ENCODE data around the gene SLC27A3.
"Not testable (repeated sequence)": the region's sequence is repeated elsewhere in the genome, so short reads cannot be mapped to it uniquely, and the experiment has no call there.

The SLC27A3 gene

DNA sequence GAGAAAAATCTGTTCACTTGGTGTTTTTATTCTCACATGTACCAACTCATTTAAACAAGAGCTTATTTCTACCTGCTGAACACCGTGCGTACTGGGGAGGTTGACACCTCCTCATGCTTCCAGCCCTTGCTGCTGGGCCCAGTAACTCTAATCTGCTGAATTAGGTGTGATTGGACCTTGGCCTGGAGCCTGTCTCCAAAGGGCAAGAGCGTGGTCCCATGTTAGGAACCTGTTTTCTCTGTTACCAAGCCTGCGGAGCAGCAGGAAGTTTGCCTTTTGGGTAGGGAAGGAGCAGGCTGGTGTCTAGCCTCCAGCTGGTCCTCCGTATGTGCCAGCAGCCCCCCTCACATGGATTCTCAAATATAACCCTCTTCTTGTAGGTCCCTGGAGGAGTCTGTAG, 10.9 kb upstream of the SLC27A3 start:
- DNase-seq, result no peak

DNA sequence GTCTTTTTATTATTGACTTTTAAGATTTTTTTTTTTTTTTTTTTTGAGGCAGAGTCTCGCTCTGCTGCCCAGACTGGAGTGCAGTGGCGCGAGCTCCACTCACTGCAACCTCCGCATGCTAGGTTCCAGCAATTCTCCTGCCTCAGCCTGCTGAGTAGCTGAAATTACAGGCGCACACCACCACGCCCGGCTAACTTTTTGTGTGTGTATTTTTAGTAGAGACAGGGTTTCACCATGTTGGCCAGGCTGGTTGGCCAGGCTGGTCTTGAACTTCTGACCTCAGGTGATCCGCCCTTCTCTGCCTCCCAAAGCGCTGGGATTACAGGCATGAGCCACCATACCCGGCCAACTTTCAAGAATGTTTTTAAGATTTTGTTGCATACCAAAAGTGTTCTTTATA, 8.5 kb upstream of the SLC27A3 start:
- not testable (repeated sequence) for DNase-seq

DNA sequence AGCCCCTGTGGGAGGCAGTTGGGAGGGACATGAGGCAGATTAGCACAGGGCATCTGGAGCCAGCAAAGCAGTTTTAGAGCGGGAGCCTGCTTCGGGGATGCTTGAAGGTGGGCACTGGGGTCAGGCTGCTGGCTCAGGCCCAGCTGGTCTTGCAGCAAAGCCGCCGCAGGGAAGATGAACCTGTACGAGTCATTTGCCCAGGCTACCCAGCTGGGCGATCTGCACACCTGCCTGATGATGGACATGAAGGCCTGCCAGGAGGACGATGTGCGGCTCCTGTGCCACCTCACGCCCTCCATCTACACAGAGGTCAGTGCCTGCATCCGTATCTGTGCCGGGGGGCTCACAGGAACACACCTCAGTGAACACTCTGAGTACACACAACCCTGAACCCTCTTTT, 7.7 kb upstream of the SLC27A3 start:
- no peak for DNase-seq

DNA sequence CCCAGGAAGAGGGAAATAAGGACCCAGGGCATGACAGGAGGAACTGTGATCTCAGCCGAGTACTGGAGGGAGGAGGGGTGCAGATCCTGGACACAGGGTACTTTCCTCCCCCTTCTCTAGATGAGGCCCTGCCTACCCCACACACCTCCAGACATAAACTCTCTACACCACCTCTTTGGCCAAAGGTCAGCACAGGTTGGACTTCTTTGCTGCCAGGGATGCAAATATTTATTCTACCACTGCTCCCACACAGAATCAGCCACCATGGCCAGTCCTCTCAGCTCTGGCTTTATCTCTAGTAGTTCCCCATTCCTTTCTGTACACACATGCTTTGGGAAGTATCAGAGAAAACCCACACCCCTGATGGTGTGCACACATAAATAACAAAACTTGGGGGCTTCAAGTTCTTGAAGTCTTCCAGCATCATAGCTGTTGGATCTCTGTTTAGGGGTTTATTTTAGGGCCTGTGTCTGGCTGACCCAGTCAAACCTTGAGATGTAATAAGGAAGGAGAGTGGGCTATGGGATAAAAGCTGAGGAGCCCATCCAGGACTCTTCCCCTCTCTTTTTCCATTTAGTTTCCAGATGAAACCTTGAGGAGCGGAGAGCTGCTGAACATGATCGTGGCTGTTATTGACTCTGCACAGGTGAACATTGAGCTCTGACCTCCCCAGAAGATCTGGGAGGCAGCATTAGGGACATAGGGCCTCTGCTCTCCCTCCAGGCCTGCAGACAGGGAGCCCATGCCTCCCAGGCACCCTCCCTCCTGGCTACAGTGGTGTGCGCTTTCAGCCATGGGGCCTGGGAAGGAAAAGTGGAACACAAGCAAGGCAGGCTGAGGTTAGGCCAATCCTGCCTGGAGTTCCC, 6.7 kb upstream of the SLC27A3 start:
- no peak for DNase-seq

DNA sequence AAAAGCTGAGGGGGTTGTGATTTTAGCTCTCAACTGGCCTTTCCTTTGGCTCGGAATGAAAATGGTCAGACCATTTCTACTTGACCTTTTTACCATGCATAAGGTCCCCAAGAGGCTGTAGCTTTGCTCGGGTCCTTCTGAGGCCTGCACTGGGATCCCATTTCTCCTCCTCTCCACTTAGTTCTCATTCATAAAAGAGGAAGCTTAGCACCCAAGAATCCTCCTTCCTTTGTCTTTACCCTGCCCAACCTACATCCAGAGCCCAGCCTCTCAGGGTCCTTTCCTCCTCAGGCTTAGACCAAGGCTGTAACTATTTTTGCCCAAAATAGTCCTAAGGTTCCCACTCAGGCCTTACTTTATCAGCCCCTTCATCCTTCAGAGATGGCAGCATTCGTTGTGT, 6.0 kb upstream of the SLC27A3 start:
- DNase-seq, result no peak

DNA sequence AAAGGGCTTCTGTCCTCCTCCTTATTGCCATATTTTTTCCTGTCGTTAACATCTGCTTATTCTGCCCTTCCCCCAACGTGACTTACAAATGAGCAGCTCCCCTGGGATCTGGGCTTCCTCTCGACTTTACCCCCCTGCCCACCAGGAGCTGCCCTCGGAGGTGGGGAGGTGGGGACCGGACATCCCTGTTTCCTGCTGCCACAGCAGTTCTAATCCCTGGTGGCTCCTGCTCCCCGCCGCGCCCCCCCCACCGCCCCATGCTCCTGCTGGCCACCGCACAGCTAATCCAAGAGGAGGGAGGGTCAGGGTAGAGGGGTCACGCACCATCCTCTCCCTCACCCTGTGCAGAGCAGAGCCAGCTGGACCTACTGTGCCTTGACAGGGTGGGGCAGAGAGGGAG, 4.4 kb upstream of the SLC27A3 start:
- DNase-seq, result no peak

DNA sequence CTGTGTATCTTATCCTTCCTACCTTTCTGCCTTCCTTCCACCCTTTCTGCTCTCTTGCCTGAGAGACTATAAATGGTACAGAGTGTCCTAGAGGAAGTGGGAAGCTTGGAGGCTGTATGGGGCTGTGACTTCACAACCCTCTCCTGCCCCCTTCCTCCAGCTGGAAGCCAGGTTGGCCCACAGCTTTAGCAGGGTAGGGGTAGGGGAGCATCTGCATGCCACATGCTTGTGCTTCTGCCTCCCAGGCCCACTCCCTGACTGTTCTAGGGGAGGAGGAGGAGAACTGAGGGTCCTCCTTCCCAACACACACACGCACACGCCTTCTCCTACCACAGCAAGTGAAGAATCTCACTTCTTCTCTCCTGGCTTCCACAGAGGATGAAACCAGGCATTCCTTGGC, 3.9 kb upstream of the SLC27A3 start:
- DNase-seq, result no peak

DNA sequence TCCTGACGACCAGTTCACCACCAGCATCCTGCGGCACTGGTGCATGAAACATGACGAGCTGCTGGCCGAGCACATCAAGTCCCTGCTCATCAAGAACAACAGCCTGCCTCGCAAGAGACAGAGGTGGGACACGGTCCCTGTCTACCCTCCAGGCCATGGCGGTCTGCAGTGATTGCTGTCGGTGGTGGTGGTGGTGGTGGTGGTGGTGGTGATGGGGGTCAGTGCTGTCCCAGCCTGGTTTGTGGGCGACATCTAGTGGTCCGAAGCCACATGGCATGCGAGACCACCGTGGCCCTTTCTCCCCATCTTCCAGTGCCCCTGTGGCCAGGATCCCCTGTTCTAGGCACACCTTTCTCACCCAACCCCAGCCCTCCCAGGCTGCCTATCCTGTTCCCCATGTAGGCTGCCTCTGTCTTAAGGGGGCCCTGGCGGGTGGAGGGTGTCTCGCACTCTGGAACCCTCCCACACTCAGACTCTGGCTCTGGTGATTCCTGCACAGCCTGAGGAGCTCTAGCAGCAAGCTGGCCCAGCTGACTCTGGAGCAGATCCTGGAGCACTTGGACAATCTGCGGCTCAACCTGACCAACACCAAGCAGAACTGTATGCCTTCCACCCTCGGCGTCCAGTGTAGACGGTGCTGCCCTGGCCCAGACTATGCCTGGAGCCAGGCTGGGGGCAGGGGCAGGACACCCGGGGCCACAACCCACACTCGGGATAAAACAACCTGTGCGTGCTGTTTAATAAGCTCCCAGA, 3.2 kb upstream of the SLC27A3 start:
- DNase-seq, result peak; percentile 61

DNA sequence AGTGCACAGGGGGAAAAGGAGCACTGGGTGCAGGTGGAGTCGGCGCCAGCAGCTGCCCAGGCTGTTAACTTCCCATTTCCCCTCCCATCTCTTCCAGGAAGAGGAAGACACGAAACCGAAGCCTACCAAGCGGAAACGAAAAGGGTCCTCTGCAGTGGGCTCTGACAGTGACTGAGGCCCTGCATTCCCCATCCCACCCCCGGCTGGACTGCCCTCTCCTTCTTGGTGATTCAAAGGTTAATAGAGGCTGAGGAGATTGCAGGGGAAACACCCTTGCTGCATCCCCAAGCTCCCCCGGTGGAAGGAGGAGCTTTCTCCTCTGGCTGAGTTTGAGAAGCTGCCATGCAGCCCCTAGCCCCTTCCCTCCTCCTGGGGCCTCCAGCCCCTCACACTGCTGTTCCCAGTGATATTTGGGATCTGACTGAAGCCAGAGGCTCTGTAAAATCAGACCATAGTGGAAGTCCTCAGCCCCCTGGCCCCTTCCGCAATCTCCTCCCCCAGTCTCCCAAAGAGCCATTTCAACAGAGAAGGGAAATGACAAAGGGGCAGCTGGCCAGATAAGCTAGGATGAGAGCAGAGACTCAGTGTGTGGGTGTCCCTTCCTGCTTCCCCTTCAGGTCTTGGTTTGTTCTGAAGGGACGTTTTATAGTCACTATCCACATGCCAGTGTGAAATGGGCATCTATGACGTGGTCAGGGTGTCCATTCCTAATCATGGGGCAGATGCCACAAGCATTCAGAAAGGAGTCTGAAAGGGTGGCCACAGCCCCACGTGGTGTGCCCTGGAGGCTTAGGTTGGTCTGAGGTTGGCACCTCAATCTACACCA, 1.9 kb upstream of the SLC27A3 start:
- DNase-seq, result no peak

DNA sequence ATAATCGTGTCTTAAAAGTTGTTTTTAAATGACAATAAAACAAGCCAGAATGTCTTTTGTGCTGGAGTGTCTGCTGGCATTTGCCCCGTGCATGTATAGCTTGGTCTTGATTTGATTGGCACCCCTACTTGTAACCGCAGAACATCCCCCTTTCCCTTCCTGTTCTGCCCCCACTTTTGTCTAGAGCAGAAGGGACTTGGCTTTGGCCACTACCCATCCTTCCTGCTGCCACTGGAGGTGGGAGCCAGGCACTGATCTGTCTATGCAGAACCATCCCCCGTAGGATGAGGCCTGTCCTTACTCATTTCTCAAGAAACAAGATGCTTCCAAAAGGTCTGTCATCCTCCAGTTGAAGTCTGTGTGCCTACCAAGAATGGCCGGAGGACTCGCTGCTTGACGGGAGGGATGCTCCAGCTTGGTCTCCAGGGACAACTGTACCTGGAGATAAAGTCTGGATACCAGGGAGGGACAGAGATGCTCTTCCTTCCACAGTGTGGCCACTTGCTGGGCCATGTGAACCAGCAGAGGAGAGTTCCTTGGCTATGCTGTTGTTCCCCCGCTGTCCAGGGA, 1.1 kb upstream of the SLC27A3 start:
- no peak for DNase-seq

DNA sequence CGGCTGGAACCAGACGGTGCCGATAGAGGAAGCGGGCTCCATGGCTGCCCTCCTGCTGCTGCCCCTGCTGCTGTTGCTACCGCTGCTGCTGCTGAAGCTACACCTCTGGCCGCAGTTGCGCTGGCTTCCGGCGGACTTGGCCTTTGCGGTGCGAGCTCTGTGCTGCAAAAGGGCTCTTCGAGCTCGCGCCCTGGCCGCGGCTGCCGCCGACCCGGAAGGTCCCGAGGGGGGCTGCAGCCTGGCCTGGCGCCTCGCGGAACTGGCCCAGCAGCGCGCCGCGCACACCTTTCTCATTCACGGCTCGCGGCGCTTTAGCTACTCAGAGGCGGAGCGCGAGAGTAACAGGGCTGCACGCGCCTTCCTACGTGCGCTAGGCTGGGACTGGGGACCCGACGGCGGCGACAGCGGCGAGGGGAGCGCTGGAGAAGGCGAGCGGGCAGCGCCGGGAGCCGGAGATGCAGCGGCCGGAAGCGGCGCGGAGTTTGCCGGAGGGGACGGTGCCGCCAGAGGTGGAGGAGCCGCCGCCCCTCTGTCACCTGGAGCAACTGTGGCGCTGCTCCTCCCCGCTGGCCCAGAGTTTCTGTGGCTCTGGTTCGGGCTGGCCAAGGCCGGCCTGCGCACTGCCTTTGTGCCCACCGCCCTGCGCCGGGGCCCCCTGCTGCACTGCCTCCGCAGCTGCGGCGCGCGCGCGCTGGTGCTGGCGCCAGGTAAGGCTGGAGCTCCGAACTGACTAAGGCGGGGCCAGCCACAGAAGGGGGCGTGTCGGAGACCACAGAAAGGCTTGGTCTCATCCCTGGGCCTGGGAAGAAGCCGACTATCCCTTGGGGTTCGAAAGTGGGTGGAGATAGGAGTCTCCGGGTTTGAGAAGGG, 486 bp downstream of the SLC27A3 start:
- no peak for DNase-seq

DNA sequence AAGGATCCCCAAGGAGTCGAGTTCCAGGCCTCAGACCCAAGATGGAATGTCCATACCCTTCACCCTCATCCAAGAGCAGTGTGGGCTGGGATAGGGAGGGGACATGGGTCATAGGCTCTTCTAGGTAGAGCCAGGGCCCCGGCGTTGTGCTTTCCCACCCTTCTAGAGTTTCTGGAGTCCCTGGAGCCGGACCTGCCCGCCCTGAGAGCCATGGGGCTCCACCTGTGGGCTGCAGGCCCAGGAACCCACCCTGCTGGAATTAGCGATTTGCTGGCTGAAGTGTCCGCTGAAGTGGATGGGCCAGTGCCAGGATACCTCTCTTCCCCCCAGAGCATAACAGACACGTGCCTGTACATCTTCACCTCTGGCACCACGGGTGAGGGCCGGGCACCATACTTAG, 1.1 kb downstream of the SLC27A3 start:
- DNase-seq, result no peak

DNA sequence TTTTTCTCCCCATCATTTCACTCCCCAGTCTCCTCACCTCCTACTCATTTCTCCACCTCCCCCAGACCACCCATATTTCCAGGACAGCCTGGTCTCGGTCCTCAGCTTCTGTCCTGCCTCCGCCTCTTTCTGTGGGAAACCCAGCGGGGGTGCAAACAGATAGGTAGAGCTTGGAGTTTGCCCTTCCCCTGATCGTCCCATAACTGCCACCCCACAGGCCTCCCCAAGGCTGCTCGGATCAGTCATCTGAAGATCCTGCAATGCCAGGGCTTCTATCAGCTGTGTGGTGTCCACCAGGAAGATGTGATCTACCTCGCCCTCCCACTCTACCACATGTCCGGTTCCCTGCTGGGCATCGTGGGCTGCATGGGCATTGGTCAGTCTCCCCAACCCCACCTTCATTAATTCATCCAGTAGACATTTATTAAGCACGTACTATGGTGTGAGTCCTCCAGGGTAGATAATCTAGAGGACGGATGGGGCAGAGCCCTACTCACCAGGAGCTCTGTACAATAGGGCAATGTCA, 1.7 kb downstream of the SLC27A3 start:
- DNase-seq, result no peak

DNA sequence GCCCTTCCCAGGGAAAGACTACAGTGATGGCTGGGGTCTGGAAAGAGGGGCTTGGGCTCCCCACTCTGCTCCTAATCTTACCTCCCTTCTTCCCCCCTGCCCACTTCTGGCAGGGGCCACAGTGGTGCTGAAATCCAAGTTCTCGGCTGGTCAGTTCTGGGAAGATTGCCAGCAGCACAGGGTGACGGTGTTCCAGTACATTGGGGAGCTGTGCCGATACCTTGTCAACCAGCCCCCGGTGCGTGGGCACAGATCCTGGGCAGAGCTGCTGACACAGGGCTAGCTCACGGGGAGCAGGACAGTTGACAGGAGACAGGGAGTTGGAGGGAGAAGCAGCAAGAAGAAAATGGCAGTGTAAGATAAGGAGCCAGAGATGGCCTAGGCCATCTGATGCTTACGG, 2.4 kb downstream of the SLC27A3 start:
- DNase-seq, result no peak

DNA sequence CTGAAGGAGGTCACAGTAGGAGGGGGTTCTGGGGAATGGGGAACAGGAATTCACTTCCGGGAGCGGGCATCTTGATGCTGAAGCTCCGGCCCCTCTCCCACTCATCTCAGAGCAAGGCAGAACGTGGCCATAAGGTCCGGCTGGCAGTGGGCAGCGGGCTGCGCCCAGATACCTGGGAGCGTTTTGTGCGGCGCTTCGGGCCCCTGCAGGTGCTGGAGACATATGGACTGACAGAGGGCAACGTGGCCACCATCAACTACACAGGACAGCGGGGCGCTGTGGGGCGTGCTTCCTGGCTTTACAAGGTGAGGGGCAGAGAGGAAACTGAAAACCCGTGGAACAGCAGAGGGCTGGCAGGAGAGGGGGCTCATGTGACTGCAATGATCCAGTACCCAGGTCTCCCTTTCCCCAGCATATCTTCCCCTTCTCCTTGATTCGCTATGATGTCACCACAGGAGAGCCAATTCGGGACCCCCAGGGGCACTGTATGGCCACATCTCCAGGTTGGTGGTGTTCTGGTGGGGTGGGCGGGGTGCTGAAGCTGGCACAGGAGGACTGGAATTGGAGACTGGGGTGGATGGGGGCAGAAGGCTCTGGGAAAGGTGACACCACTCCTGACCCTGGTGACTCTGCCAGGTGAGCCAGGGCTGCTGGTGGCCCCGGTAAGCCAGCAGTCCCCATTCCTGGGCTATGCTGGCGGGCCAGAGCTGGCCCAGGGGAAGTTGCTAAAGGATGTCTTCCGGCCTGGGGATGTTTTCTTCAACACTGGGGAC, 3.0 kb downstream of the SLC27A3 start:
- no peak for DNase-seq

DNA sequence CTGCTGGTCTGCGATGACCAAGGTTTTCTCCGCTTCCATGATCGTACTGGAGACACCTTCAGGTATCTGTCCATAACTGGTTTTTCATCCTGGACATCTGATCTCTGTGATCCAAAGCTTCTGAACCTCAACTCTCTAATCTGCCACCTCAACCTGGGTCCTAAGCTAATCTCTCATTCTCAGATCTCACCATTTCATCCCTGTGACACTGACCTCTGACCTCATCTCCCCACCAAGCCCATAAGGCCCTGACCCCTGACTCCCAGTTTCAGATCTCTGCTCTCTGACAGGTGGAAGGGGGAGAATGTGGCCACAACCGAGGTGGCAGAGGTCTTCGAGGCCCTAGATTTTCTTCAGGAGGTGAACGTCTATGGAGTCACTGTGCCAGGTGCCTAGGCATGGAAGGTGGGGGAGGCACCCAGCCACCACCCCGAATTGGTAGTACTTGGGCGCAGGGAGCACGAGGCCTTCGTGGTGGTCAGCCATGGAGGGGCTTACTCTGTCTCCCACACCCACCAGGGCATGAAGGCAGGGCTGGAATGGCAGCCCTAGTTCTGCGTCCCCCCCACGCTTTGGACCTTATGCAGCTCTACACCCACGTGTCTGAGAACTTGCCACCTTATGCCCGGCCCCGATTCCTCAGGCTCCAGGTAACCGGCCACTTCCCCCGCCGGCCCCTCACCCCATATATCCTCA, 3.8 kb downstream of the SLC27A3 start:
- no peak for DNase-seq

DNA sequence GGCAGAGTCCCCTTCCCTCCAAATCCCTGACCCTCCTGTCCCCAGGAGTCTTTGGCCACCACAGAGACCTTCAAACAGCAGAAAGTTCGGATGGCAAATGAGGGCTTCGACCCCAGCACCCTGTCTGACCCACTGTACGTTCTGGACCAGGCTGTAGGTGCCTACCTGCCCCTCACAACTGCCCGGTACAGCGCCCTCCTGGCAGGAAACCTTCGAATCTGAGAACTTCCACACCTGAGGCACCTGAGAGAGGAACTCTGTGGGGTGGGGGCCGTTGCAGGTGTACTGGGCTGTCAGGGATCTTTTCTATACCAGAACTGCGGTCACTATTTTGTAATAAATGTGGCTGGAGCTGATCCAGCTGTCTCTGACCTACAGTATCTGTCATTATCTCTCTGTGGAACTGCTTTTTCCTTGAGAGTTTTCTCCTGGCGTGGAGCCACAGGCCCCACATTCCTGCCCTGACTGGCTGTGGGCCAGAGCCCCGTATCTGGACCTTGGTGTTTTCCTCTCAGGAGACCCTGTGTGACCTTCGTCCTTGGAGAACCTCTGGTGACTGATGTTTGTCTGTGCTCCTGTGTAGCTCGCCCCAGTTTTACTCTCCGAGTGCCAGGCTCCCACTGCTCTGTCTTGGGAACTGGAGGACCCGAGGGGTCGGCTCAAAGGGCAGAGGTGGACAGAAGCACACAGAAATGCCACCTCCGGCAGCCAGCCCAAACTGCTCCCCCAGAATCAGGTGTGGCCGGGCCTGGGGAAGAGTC, 4.8 kb downstream of the SLC27A3 start:
- DNase-seq, result no peak

DNA sequence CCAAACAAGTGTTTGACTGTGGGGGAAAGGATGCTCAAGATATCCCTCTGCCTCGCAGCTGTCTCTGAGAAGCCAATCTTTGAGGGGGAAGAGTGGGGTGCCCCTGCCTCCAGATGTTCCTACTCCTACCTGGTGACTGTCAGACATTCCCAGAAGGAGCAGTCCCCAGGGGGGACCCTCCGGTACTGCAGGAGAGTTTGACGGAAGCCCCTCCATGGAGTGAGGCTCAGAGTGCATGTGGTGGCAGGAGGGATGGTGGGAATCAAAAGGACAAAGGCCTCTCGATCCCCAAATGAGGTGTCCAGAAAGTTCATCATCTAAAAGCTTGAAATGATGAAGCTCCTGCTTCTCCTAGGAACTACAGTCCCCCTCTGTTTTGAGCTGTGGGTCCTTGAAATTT, 5.3 kb downstream of the SLC27A3 start:
- DNase-seq, result no peak

DNA sequence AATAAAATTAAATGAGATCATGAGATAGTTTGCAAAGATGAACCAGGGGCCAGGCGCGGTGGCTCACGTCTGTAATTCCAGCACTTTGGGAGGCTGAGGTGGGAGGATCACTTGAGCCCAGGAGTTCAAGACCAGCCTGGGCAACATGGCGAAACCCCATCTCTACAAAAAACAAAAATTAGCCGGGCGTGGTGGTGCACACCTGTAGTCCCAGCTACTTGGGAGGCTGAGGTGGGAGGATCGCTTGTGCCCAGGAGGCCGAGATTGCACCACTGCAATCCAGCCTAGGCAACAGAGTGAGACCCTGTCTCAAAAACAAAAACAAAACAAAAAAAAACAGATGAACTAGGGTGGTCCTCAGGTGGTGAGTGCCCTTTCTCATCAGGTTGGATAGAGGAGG, 7.4 kb downstream of the SLC27A3 start:
- not testable (repeated sequence) for DNase-seq

Data from 8988T (cell line).